Nephron progenitor cell (in vitro differentiated cells): ENCODE data around the gene ATG7.
A peak's percentile ranks its signal among the peaks of the same experiment; 100 is the strongest.

ENCODE experiments used
- DNase-seq: peaks from one replicate; pipeline ENCODE4 v3.0.0; 2021
- H3K27ac Mint-ChIP-seq: 2 replicates; pipeline ENCODE4 v1.8.0; 2021; ENCODE audit warnings: mild to moderate bottlenecking, moderate library complexity, mixed read lengths
- H3K27me3 Mint-ChIP-seq: 2 replicates; pipeline ENCODE4 v1.8.0; 2021; ENCODE audit warnings: mild to moderate bottlenecking, low read depth, mixed read lengths; ENCODE audit not compliant: poor library complexity
- H3K36me3 Mint-ChIP-seq: 2 replicates; pipeline ENCODE4 v1.8.0; 2021; ENCODE audit warnings: low read depth, mixed read lengths
- H3K4me1 Mint-ChIP-seq: 2 replicates; pipeline ENCODE4 v1.8.0; 2021; ENCODE audit warnings: mixed read lengths
- H3K4me3 Mint-ChIP-seq: 2 replicates; pipeline ENCODE4 v1.8.0; 2021; ENCODE audit warnings: mild to moderate bottlenecking, moderate library complexity, mixed read lengths
- H3K9me3 Mint-ChIP-seq: 2 replicates; pipeline ENCODE4 v1.8.0; 2021; ENCODE audit warnings: mild to moderate bottlenecking, moderate library complexity, mixed read lengths
- CTCF ChIP-seq: fragments of 200-600 bp; sonication (generic); IDR thresholded peaks from 2 replicates; pipeline ENCODE4 v1.5.0; 2021; ENCODE audit warnings: antibody characterized with exemption

Gene ATG7

DNA sequence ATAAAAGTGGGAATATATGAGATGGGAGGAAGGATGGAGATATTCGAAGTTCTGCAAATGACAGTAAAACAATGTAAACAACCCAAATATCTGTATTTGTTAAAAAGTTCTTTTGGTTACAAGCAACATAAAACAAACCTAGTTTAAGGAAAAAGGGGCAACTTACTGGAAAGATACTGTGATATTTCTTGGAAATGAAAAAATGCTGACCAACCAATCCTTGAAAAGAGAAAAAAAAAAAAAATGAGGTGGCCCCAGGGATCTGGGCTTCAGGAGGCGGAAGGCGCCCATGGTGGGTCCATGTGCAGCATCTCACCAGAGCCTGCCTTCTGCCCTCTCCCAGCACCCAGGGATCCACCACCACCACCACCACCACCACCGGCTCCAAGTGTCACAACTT lies 312.4 kb downstream of the ATG7 start:
- H3K9me3 Mint-ChIP-seq: peaks cover 8% of the 10 kb centered on the region
- peaks cover 87% of the 10 kb centered on the region for H3K4me1 Mint-ChIP-seq
- peaks cover 2% of the 10 kb centered on the region for H3K27me3 Mint-ChIP-seq
- H3K36me3 Mint-ChIP-seq: peaks cover 61% of the 10 kb centered on the region
- H3K27ac Mint-ChIP-seq: peak overlapping the region; percentile 89
- DNase-seq: no peak
- TF ChIP-seq CTCF: no peak
- peak overlapping the region; percentile 3 for H3K4me3 Mint-ChIP-seq

DNA sequence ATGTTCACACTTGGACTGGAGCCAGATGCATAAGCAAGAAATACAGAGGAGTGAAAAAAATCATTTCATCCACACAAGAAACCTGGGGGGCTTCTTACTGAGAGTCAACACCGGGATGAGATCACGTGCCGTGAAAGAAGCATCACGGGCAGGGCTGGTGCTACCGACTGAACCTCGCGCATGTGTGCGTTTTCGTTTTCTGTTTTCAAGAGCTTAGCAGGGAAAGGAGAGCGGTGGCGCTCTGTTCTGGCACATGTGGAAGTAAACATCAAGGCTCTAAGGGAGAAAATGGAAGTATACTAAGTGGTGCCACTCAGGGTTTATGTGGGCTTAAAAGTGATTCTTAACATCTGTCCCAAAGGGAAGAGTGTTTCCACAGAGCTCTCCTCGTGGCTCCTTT lies 315.6 kb downstream of the ATG7 start:
- no peaks in the 10 kb centered on the region for H3K9me3 Mint-ChIP-seq
- H3K4me1 Mint-ChIP-seq: peaks cover 89% of the 10 kb centered on the region
- no peak for DNase-seq
- peaks cover 59% of the 10 kb centered on the region for H3K36me3 Mint-ChIP-seq
- no peak overlapping the region for H3K4me3 Mint-ChIP-seq
- no peak for TF ChIP-seq CTCF
- H3K27ac Mint-ChIP-seq: peak overlapping the region; percentile 68
- H3K27me3 Mint-ChIP-seq: no peaks in the 10 kb centered on the region

DNA sequence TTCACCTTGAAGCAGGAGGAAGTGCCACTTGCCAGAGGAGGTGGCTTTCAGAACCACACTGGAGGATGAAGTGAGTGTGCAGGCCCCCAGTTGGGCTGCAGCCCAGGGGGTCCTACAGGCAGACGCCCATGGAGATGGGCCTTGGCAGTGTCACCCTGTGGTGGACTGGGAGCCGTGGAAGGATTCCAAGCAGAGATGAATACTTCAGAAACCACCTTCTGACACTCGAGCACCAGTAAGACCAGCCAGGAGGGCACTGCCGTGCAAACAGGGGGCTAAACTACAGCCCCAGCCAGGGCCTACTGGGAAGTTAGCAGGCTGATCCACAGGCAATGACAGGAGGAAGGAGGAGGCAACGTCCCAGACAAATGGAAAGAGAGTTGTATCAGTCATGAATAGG lies 316.1 kb downstream of the ATG7 start:
- no peak for DNase-seq
- Mint-ChIP-seq H3K4me1 (peaks cover 89% of the 10 kb centered on the region), H3K9me3 (no peaks in the 10 kb centered on the region), H3K36me3 (peaks cover 61% of the 10 kb centered on the region), H3K27ac (peak overlapping the region; percentile 52), H3K27me3 (no peaks in the 10 kb centered on the region), H3K4me3 (no peak overlapping the region)
- TF ChIP-seq CTCF: no peak

GRCh38 chr3:11588755-11589154 lies 316.6 kb downstream of the ATG7 start:
- H3K36me3 Mint-ChIP-seq: peaks cover 64% of the 10 kb centered on the region
- TF ChIP-seq CTCF: no peak
- H3K9me3 Mint-ChIP-seq: no peaks in the 10 kb centered on the region

DNA sequence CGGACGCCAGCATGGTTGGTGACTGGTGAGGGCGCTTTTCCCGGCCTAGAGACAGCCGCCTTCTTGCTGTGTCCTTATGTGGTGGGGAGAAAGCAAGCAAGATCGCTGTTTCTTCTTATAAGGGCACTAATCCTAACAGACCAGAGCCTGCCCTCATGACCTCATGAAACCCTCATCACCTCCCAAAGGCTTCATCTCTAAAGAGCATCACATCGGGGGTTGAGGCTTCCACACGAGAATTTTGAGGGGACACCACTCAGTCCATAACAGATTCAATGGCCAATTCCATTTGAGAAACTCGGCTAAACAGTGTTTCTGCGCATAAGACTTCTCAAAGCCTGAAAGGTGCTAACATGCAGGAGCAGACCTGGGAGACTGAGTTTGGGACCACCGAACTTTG lies 317.5 kb downstream of the ATG7 start:
- H3K27me3 Mint-ChIP-seq: no peaks in the 10 kb centered on the region
- DNase-seq: no peak
- H3K9me3 Mint-ChIP-seq: no peaks in the 10 kb centered on the region
- H3K27ac Mint-ChIP-seq: no peak overlapping the region
- no peak for TF ChIP-seq CTCF
- H3K36me3 Mint-ChIP-seq: peaks cover 66% of the 10 kb centered on the region
- H3K4me3 Mint-ChIP-seq: no peak overlapping the region
- peaks cover 89% of the 10 kb centered on the region for H3K4me1 Mint-ChIP-seq

More at GRCh38 chr3:11588755-11589154, 316.6 kb downstream of the ATG7 start:
- H3K27me3 Mint-ChIP-seq: no peaks in the 10 kb centered on the region
- H3K4me1 Mint-ChIP-seq: peaks cover 89% of the 10 kb centered on the region
- no peak for DNase-seq
- H3K4me3 Mint-ChIP-seq: no peak overlapping the region
- H3K27ac Mint-ChIP-seq: peak overlapping the region; percentile 90

DNA sequence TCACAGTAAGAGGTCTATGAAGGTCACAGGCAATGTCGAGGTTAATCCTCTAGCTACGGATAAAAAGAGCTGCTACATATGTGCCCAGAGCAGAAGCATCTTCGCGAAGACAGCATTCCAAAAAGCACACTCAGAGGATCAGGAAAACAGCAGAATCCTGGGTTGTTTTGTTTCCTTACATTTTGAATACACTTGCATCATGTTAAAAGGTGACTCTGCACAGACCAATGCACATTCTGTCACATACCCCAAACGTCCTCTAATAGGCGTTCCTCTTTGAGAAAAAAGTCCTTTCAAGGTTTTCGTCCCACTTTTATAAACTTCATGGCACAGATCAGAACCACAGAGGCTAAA lies 318.8 kb downstream of the ATG7 start:
- H3K27me3 Mint-ChIP-seq: no peaks in the 10 kb centered on the region
- H3K4me3 Mint-ChIP-seq: peak overlapping the region; percentile 50
- H3K9me3 Mint-ChIP-seq: peaks cover 5% of the 10 kb centered on the region
- peaks cover 76% of the 10 kb centered on the region for H3K4me1 Mint-ChIP-seq
- no peak for DNase-seq
- no peak for TF ChIP-seq CTCF
- H3K27ac Mint-ChIP-seq: peak overlapping the region; percentile 95
- H3K36me3 Mint-ChIP-seq: peaks cover 65% of the 10 kb centered on the region
